GM21576 (cell line): Measurements from ENCODE around the gene DNAJB4.
"Not testable (repeated sequence)": the region's sequence is repeated elsewhere in the genome, so short reads cannot be mapped to it uniquely, and the experiment has no call there.

Source experiments
- ATAC-seq: cut with Tn5 transposase; IDR thresholded peaks from one replicate; pipeline ENCODE4 v1.9.1; 2021; ENCODE audit warnings: mild to moderate bottlenecking, moderate library complexity; ENCODE audit not compliant: unreplicated experiment

The DNAJB4 gene

GRCh38 chr1:77990629-77991204, 14.0 kb upstream of the DNAJB4 start:
- ATAC-seq, result no peak

DNA sequence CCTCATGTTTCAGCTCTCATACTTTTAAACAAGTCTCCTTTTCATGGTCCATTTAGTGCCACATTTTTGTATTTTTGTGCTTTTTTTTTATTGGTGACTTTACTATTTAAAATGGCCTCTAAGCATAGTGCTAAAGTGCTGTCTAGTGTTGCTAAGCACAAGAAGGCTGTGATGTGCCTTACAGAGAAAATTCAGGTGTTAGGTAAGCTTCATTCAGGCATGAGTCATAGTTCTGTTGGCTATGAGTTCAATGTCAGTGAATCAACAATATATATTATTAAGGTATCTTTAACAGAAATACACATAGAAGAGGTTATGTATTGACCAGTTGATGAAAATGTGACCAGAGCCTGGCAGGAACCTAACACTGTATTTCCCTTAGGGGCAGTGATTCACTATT, 13.1 kb upstream of the DNAJB4 start:
- no peak for ATAC-seq

DNA sequence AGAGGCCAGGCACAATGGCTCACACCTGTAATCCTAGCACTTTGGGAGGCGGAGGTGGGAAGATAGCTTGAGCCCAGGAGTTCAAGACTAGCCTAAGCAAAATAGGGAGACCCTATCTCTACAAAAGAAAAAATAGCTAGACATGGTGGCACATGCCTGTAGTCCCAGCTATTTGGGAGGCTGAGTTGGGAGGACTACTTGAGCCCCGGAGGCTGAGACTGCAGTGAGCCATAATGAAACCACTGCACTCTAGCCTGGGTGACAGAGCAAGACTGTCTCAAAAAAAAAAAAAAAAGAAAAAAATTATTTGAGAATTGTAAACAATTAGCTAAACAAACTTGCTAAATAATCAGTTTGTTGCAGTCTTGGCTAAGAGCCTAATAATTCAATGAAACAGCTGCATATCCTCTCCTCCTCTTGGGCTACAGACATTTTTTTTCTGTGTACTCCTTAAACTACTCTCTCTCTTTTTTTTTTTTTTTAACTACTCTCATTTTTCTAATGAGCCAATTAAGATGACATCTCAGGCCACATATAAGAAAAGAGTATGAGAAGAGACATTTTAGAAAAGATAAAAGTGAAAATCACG, 10.5 kb upstream of the DNAJB4 start:
- no peak for ATAC-seq

GRCh38 chr1:77996734-77997133, 8.0 kb upstream of the DNAJB4 start:
- no peak for ATAC-seq

DNA sequence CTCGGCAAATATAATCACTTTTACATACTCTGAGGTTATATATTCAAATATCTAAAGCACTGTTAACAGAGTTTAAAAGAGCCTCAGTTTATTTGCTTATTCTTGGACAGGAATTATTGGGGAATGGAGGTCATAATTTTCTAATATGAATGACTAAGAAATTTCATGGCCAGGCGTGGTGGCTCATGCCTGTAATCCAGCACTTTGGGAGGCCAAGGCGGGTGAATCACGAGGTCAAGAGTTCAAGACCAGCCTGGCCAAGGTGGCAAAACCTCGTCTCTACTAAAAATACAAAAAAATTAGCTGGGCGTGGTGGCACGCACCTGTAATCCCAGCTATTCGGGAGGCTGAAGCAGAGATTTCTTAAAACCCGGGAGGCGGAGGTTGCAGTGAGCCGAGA, 4.2 kb upstream of the DNAJB4 start:
- ATAC-seq, result not testable (repeated sequence)

DNA sequence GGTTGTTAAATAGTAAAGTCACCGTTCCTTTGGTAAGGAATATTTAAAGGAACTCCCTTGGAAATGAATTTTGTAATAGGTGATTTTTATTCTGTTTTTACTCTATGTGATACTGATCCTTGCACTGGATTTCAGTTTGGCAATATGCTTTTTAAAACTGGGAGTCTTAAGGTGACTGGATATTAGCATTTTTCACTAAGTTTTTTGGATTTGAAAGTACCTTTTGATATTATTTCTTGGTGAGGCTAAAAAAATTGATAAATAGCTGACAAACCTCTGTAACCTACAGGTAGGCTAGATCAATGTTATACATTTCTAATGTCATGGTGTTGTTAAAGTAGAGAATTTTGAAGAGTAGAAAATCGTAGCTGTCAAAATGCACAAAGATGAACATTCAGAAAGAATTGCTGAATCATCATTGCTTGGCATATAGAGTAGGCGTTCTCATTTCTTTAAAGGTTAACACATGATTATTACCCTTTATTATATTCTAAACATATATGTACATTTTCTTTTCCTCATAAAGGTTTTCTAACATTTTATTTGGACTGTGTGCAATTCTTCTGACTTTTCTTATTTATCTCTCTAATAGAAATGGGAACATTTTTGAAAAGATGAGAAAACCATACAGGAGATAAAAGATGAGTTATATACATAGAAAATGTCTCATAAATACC, 1.5 kb upstream of the DNAJB4 start:
- ATAC-seq, result no peak

- peak; percentile 45 for ATAC-seq
Measured at GRCh38 chr1:78003882-78004718, 639 bp upstream of the DNAJB4 start.

DNA sequence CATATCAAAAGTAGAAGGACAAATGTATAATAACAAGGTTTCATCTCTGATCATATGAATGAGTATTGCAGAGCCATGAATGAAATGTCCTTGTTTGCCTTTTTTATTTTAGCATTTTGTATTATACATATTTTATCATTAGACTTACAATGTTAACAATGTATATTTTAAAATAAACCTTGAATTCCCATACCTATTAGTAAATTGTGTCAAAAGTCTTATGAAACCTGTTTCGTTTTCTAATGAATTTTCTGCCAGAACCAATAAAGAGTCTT, 646 bp downstream of the DNAJB4 start:
- no peak for ATAC-seq

- no peak for ATAC-seq
Measured at GRCh38 chr1:78005755-78006154, 1.0 kb downstream of the DNAJB4 start.

DNA sequence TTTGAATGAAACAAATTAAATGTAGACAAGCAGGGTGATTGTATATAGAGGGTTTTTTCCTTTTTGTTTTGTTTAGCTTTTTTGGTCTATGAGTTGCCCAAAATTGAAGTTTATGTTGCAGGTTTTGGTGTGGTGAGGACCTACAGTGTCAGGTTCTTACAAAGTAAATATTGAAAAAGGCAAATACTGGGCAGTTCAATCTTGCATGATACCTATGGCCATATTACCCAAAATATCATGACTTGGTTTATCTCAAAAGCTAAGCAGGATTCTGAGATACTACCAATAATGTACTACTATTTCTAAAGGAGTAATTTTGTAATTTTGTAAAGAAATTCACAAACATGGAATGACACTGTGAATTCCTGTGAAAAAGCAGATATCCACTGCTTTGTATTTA, 1.8 kb downstream of the DNAJB4 start:
- no peak for ATAC-seq

DNA sequence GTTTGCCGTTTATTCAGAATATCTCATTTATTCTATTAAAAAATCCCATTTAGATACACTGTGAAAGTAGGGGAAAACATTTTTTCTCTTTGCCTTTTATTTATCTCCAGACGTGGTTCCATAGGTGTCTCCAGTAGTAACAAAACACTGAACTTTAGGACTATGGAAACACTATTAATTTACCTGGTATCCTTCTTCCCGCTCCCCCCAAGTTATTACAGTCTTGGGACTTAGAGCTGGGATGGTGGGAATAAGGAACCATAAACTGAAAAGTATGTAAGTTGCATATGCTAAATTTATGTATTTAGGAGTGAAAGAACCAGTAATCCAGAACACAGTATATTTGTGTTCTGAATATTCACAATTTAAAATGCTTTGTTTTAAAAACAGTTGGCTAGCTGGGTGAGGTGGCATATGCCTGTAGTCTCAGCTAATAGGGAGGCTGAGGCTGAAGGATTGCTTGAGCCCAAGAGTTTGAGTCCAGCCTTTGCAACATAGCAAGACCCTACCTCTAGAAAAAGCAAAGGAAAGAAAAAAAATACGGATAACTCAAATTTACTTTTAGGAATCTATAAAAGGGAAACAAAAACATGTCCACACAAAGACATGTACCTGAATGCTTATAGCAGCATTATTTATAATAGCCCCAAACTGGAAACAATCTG, 3.1 kb downstream of the DNAJB4 start:
- ATAC-seq, result no peak

DNA sequence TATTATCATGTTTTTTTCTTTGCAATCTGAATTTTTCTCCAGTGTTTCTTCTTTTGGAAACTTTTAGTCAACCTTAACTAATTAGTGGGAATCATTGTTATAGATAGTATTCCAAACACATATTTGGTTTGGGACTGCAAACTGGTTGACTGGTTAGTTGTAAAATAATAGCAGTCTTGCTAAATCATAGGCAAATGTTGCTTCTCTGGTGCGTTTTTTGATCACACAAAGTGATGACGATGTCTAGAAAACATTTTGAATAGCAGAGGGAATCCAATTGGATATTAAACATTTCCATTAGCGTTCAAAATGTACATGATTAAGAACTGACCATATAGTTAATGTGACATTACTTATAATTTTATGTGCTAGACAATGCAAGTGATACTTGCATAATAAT, 4.5 kb downstream of the DNAJB4 start:
- ATAC-seq, result no peak

DNA sequence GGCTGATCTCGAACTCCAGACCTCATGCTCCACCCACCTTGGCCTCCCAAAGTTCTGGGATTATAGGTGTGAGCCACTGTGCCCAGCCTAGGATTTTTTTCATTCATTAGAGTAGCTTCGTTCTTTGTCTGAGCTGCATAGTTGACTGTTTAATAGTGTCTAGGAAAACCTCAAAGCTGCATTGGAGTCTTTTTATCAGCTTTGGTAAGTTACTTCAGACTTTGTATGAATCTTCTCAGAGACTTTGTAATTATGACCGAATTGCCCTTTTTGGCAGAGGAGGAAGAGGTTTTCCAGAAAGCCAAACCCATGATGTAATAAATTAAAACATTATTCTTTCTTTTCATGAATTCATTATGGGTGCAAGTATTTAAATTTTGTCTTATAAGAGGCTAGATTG, 5.1 kb downstream of the DNAJB4 start:
- no peak for ATAC-seq

DNA sequence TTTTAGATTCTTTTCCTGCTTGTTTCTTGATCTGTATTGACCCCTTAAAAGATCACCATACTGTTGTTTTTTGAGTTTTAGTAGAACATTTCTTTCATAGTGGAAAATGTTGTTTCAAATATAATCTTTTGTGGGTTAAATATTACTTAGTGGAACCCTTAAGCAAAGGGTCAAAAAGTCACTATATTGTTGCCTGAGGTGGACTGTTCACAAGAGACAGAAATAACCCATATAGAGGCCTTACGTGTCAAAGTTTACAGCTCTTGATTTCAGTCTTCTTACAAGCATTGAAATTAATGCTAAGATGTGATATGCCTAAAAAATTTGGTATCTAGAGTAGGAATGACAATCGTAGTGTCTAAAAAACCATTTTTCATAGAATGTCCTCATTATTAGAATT, 6.3 kb downstream of the DNAJB4 start:
- ATAC-seq, result no peak

GRCh38 chr1:78015148-78015547, 10.4 kb downstream of the DNAJB4 start:
- no peak for ATAC-seq

DNA sequence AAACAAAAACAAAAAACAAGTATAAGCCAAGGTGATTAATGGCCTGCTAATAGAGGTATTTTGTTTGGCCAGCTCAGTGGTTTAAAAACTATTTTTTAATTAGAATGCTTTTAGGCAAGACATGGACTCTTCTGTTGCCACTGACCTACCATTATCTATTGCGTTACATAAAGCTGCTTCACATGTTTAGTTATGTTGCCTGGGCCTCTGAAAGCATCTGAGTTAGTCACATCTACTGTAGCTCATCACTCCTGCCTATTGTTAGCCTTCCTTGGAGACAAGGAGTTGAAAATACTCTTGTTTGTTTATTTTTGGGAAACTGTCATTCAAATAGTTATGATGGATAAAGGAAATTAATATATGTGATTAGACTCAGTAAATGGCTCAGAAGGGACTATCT, 14.3 kb downstream of the DNAJB4 start:
- ATAC-seq, result no peak

GRCh38 chr1:78021134-78021533, 16.4 kb downstream of the DNAJB4 start:
- not testable (repeated sequence) for ATAC-seq

DNA sequence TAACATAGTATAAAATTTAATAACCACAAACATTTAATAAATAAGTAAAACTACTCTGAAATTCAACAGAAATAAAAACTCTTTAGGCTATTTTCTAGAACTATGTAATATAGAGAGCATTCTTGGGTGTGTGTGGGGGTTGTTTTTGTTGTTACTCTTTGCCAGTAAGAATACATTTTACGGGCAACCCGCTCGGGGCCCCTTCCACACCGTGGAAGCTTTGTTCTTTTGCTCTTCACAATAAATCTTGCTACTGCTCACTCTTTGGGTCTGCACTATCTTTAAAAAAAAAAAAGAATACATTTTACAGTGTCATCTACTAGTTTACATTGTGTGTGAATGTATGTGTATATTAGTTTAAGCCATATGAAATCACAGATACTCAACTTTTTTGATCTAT, 25.1 kb downstream of the DNAJB4 start:
- ATAC-seq, result no peak

GRCh38 chr1:78032996-78033796, 28.5 kb downstream of the DNAJB4 start:
- ATAC-seq, result no peak

- ATAC-seq, result no peak
Measured at GRCh38 chr1:78033797-78034172, 29.0 kb downstream of the DNAJB4 start.

GRCh38 chr1:78035121-78035520, 30.4 kb downstream of the DNAJB4 start:
- no peak for ATAC-seq
